Measurements from ENCODE around the gene CPD.

CPD gene

DNA sequence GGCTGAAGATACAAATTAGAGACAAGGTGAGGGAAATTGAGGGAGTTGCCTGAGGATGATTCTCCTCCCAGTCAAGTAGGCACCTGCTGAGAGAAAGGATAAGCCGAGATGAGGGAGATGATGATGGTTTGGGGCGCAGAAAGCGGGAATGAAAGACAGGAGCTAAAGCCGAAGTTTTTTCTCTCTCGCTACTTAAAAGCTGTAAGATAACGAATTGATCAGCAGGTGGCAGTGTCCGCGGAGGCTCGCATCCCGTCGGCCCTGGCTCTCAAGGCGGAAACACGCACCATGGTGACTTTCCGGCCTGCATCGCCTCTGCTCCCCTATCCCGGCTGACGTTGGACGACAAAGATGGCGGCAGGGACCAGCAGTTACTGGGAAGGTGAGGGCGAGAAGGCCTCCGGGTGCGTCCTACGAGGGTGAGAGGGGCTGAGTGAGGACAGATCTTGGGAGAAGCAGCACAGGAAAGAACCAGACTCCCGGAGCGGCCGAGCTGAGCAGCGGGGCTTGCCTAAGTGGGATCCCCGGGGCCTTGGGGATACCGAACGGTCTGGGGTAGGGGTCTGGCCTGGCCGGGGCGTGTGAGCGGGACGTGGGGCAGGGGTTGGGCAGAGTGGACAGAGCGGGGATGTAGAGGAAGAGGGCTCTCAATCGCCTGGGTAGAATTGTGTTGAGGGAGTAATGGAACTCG lies 98.5 kb downstream of the CPD start, which contains the start of gene GOSR1:
TSS of gene GOSR1 (plus strand) at position 326 of the 691 bp plus-strand sequence. CDS start at position 352, 26 bp downstream.
- DNase-seq, result peak; percentile 91 to 99 (median 94)
- intact Hi-C loops (cut with DNase I), result loop anchor here (2.0 to 10.0 kb wide), 5 partner anchors 95 to 348 kb away; partner anchors contain the start of gene CRLF3

DNA sequence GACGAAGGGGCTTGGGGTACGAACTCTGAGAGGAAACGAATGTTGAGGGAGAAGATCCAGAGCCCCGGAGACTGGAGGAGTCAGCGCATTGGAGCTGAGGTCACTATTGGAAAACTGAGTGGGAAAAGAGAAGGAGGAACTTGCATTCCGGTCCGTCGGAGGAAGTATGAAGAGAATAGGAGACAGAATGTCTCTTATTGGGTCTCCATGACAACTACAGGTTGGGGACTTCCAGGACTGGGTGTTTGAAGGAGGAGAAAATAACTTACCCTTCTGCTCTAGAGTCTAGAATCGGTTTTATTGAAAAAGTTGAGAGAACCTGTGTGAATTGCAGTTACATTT lies 99.0 kb downstream of the CPD start:
- DNase-seq, result no peak
- intact Hi-C loops (cut with DNase I), result loop anchor here (2.0 to 10.0 kb wide), 5 partner anchors 95 to 347 kb away; partner anchors contain the start of gene CRLF3

DNA sequence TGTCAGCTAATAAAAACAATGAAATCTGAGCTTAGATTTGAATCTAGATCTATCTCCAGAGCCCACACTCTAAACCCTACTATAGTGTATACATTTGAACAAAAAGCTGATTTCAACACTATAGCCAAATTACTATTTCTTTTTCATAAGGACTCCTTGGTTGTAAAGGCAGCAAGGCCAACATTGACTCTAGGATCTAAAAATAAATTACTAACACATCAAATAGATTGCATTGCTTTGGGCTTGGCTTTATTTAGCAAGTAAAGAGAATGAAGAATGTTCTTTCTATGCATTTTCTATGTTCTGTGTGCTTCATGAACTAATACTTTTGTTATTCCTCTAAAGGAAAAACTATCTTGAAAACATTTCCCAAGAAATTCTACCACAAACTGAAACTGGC lies 103.8 kb downstream of the CPD start:
- no peak for DNase-seq
- intact Hi-C loops (cut with DNase I), result no loop called here

DNA sequence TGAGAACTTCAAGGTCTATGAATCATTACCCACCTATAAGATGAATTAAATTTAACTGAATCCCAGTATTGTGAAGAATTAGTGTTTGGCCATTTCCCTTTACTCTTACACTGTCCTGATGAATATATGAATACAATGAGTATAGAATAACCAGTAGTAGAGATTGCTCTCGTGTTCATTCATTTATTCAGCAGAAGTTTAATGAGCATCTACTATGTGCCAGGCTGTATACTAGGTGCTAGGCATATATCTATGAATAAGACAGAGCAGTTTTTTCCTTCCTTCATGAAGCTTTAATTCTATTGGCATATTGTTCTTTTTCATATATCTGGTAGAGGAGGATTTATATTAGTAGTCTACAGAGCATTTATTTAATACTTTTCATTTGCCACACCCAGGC lies 104.4 kb downstream of the CPD start:
- intact Hi-C loops (cut with DNase I), result no loop called here
- no peak for DNase-seq

DNA sequence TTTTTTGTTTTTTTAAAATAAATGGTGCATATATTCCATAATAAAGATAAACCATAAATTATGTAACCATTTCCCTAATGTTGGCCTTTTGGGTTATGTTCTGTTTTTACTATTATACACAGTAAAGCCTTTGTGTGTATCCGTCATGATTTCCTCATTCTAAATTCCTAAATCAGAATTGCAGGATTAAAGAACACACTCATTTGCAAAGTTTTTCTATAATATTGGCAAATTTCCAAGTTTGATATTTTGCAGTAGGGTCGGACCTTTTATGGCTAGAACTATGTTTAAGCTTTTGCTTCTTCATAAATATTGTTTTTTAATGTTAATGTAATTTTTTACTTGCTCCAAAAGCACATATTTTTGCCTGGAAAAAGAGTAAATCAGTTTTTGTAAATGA lies 115.1 kb downstream of the CPD start:
- DNase-seq, result no peak
- intact Hi-C loops (cut with DNase I), result no loop called here

DNA sequence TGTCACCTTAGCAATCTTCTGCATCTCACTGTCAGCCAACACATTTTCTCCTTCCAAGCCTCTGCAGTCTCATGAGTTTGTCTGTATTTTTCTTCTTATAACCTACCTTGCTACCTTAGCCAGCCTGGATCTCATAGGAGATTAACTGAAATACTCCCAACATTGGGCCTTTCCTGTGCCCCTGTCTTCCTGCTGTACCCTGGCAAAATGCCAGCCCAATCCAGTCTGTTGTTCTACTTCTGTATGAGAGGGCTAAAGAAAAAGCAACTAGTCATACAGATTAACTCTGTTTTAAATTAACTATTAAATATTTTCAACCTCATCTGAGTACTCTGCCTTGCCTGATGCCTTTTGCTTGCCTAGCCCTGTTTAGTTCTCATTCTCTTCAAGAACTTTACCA lies 116.9 kb downstream of the CPD start:
- intact Hi-C loops (cut with DNase I), result no loop called here
- DNase-seq, result no peak

DNA sequence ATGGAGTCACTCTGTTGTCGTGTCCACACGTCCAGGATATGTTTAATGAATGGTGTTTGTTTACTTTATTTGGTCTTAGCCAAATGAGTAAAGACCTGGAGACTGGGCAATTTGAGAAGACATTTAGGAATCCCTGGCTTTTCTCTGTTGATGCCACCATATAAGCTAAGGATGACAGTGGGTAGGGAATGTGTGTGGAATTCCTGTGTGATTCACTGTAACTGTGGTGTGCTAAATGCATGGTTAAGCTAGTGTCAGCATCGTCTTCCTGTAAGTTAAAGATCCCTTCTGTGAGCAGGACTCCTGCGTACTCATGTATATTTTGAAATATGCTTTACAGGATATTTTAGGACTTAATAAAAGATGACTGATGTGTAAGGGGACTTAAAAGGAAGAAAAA lies 124.8 kb downstream of the CPD start:
- DNase-seq, result no peak
- intact Hi-C loops (cut with DNase I), result no loop called here

DNA sequence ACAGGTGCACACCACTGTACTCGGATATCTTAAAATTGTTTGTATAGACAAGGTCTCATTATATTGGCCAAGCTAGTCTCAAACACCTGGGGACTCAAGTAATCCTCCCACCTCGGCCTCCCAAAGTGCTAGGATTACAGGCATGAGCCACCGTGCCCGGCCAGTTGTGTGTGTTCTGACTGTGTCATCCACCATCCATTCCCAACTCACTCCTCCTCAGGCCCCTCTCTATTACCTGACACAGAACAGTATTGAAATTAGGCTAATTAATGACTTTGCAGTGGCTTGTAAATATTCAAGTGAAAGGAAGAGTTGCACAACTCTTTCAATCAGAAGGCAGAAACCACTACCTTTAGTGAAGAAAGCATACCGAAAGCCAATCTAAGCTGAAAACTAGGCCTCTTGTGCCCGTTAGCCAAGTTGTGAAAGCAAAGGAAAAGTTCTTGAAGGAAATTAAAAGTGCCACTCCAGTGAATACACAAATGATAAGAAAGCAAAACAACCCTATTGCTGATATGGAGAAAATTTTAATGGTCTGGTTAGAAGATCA lies 127.2 kb downstream of the CPD start:
- intact Hi-C loops (cut with DNase I), result no loop called here

DNA sequence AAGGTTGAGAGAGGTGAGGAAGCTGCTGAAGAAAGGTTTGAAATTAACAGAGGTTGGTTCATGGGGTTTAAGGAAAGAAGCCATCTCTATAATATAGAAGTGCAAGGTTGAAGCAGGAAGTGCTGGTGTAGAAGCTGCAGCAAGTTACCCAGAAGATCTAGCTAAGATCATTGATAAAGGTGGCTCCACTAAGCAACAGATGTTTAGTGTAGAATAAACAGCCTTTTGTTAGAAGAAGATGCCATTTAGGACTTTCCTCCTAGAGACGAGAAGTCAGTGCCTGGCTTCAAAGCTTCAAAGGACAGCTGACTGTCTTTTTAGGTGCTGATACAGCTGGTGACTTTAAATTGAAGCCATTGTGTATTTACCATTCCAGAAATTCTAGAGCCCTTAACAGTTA lies 127.8 kb downstream of the CPD start:
- DNase-seq, result no peak
- intact Hi-C loops (cut with DNase I), result no loop called here

More for the DNA sequence above, 127.2 kb downstream of the CPD start:
- DNase-seq, result no peak

DNA sequence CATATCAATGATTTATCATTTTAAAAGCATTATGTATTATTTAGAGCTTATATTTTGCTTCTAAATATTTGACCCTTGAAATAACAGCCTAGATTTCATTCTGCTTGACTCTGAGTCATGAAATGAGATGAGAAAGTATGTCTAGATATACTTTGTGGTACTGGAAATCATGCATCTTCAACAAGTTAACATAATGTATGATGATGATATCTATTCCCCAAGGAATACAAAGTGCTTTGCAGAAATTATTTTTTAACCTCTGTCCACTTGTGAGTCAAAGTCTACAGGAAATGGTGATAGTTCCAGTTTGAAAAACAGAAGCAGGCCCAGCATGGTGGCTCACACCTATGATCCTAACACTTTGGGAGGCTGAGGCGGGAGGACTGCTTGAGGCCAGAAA lies 134.6 kb downstream of the CPD start:
- intact Hi-C loops (cut with DNase I), result no loop called here
- no peak for DNase-seq

DNA sequence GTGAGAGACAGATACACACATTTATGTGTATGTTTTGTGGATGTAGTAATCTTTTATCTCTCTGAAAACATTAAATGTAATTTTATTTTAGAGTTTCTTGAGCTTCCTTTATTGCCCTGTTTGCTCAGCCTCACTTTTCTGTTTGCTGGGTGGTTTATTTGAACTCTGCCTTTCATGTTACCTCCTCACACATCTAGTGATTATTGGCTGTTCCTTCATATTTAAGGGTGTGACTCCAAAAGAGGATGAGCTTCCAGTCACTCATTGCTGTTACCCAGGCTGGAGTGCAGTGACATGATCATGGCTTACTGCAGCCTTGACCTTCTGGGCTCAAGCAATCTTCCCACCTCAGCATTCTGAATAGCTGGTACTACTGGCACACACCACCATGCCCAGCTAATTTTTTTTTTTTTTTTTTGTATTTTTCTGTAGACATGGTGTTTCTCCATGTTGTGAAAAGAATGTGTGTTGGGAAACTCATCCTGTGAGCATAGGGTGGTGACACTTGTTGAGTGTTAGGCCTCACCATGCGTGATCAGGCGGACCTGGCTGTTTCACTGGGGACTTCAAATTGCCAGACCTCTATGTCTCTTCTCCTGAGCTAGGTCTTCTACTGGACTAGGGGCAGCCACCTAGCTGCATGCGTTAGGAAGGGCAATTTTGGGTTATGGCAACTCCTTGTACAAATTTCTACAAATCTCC lies 136.3 kb downstream of the CPD start:
- intact Hi-C loops (cut with DNase I), result no loop called here
- DNase-seq, result no peak

DNA sequence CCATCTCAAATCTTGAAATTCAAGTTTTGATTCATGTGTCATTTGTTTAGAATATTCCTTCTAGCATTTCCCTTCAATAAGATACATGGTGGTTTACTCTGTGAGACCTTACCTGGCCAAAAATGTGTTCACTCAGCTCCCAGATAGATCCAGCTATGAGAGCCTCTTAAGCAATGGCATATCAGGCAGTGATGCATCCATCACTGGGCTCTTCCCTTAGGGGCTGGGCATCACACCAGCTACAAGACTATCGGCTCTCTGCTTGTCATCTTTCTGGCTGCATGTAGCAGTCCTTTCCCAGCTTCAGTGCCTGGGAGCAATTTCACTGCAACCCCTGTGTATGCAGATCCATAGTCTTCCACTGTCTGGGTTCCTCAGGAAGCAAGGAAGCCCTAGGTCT lies 139.1 kb downstream of the CPD start:
- intact Hi-C loops (cut with DNase I), result no loop called here
- DNase-seq, result no peak

DNA sequence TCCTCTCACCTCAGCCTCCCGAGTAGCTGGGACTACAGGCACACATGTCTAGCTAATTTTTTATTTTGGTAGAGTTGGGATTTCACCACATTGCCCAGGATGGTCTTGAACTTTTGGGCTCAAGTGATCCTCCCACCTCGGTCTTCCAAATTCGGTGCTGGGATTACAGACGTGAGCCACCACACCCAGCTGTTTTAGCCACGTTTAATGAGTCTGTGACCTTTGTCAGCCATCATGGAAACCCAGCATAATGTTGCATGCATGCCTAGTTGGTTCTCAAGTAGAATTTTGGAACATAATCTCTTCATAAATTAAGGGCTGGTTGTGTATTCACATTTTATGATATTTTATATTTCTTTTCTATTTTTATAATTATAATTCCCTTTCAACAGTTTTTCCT lies 140.4 kb downstream of the CPD start:
- intact Hi-C loops (cut with DNase I), result no loop called here
- no peak for DNase-seq

Measured in posterior cingulate gyrus (tissue), 11 donors.